Aorta (tissue), 5 donors: ENCODE measurements around the gene CLEC20A. TPM values are rescaled to one million over a fixed set of nuclear protein-coding genes. Genes with fewer than 3 reads are reported as not detected.

Experiments
- ATAC-seq: fragments of 200-7000 bp; cut with Tn5 transposase; one replicate; pipeline ENCODE4 v1.9.1; 2022; ENCODE audit warnings: moderate library complexity; ENCODE audit not compliant: low FRiP score
- DNase-seq, 2 donors: peaks; one replicate each; pipeline ENCODE4 v3.0.0-alpha.2; 2020
- H3K27ac ChIP-seq, 2 donors: one replicate each; pipeline ENCODE4 v1.5.1; 2013; ENCODE audit warnings: low read length in 2 of 2, mild to moderate bottlenecking in 2 of 2, moderate library complexity in 2 of 2, control low read depth in 1 of 2, inconsistent platforms in 1 of 2, low read depth in 1 of 2
- H3K27me3 ChIP-seq, 2 donors: one replicate each; pipeline ENCODE4 v1.6.1; 2013; ENCODE audit warnings: control low read depth in 1 of 2, low read length in 1 of 2, mild to moderate bottlenecking in 1 of 2, moderate library complexity in 1 of 2; ENCODE audit not compliant: insufficient read depth in 2 of 2, control insufficient read depth in 1 of 2
- H3K36me3 ChIP-seq, 2 donors: one replicate each; pipeline ENCODE4 v1.6.1; 2013; ENCODE audit warnings: control low read depth in 1 of 2, low read length in 1 of 2, mild to moderate bottlenecking in 1 of 2; ENCODE audit not compliant: insufficient read depth in 2 of 2, control insufficient read depth in 1 of 2
- H3K4me1 ChIP-seq, 2 donors: one replicate each; pipeline ENCODE4 v1.6.1; 2013; ENCODE audit warnings: low read length in 2 of 2, control low read depth in 1 of 2, mild to moderate bottlenecking in 1 of 2, moderate library complexity in 1 of 2; ENCODE audit not compliant: insufficient read depth in 2 of 2, control insufficient read depth in 1 of 2
- H3K4me3 ChIP-seq, 2 donors: one replicate each; pipeline ENCODE4 v1.5.1; 2013; ENCODE audit warnings: low read length in 2 of 2, control low read depth in 1 of 2, mild to moderate bottlenecking in 1 of 2
- H3K9me3 ChIP-seq: one replicate; pipeline ENCODE4 v1.6.1; 2013; ENCODE audit warnings: mild to moderate bottlenecking, low read length; ENCODE audit not compliant: control insufficient read depth
- WGBS, 2 donors: extraction: QIAGEN DNeasy Blood & Tissue Kit; methylation state at CpG; one replicate each; pipeline ENCODE4 v1.1.7; 2013; 5-methylcytosine and 5-hydroxymethylcytosine counted together
- intact Hi-C, 2 donors: fragments of 100-400 bp; cut with DNase I; formaldehyde crosslinking; loops; one replicate each; pipeline versions ENCODE4 v1.14.2 to v1.15.0; 2022
- polyA plus RNA-seq, 2 donors: library from polyadenylated mRNA; stranded (reverse); fragments of 200-250 nt; gene quantifications; one replicate each; pipeline ENCODE4 v1.2.3, GENCODE V29; 2013
- total RNA-seq, 2 donors: library from RNA; stranded (reverse); fragmentation: NEBNext Ultra II Directional; extraction: Animal tissue kit (Norgen Biotek cat#: 25700); gene quantifications; one replicate each; pipeline ENCODE4 v1.2.1, GENCODE V29; 2021
- donor health status: healthy with polysubstance abuse.
- donor health status: Bipolar disorder and iron deficiency.
- donor health status: DM: no; HTN: no; CAD: no.
- donor health status: DM: no; HTN: no; CAD: no.
- donor health status: DM: yes; HTN: yes; CAD: no.

The CLEC20A gene
- total and polyA plus RNA-seq, 4 donors, result not detected

- Histone ChIP-seq H3K4me3 (no peak overlapping the region), H3K9me3 (no peaks in the 10 kb centered on the region), H3K27me3 (no peaks in the 10 kb centered on the region), H3K4me1 (no peaks in the 10 kb centered on the region), H3K27ac (no peak overlapping the region), H3K36me3 (peaks cover 3 to 4% of the 10 kb centered on the region in 2 donors)
- intact Hi-C loops, result no loop called here
- DNase-seq (no peak), ATAC-seq (no peak)
- 50 to 57% methylated on average over 2 of the region's 2 CpGs for WGBS, 2 donors
These were observed 58.3 kb downstream of the CLEC20A start for GRCh38 chr1:178438432-178438831.

GRCh38 chr1:178436899-178437298 is 59.9 kb downstream of the CLEC20A start:
- ATAC-seq, result no peak
- 90 to 92% methylated on average over 2 of the region's 2 CpGs for WGBS, 2 donors
- no peaks in the 10 kb centered on the region for H3K9me3 ChIP-seq
- no peak overlapping the region for H3K27ac ChIP-seq
- H3K36me3 ChIP-seq, result peaks cover 0 to 2% of the 10 kb centered on the region in 2 donors
- no peaks in the 10 kb centered on the region for H3K27me3 ChIP-seq
- intact Hi-C loops, result no loop called here
- DNase-seq, result no peak
- H3K4me3 ChIP-seq, result no peak overlapping the region
- no peaks in the 10 kb centered on the region for H3K4me1 ChIP-seq

DNA sequence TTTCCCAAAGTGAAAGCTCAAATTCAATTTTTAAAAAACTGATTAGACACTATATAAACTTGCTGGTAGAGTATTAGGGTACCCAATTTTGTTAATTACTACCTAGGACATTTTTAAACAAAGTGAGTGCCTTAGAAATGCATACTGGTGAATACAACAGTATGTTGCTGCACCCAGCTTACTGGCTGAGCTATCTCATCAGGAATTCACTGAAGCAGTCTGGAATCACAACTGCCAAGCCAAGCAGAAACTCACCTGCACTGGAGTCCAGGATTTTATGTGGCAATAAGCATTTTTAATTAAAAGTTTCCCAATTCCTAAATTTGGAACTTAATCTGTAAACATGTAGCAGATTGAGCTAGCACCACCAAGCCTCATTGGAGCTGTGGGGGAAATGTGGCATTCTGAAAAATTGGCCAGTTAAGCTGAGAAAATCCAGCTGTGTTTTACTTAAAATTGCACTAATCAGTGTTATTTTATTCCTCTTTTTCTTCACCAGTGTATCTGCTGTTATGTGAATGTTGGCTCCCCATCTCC is 61.8 kb downstream of the CLEC20A start:
- H3K4me1 ChIP-seq, result no peaks in the 10 kb centered on the region
- H3K9me3 ChIP-seq, result no peaks in the 10 kb centered on the region
- DNase-seq, result no peak
- H3K27ac ChIP-seq, result no peak overlapping the region
- intact Hi-C loops, result no loop called here
- H3K27me3 ChIP-seq, result no peaks in the 10 kb centered on the region
- H3K4me3 ChIP-seq, result no peak overlapping the region
- no peak for ATAC-seq
- no peaks in the 10 kb centered on the region for H3K36me3 ChIP-seq

- Histone ChIP-seq H3K4me3 (no peak overlapping the region), H3K9me3 (no peaks in the 10 kb centered on the region), H3K36me3 (no peaks in the 10 kb centered on the region), H3K27me3 (no peaks in the 10 kb centered on the region), H3K27ac (no peak overlapping the region), H3K4me1 (no peaks in the 10 kb centered on the region)
- intact Hi-C loops, result no loop called here
- 78% methylated on average over 1 of the region's 1 CpG for WGBS, 2 donors
- ATAC-seq (no peak), DNase-seq (no peak)
These were observed 62.4 kb downstream of the CLEC20A start for GRCh38 chr1:178434360-178434759.

Other genes starting within 250 kb of the CLEC20A start
- not detected for gene TEX35, start 16.1 kb upstream of the CLEC20A start, total RNA-seq
- gene TEX35, start 16.1 kb upstream of the CLEC20A start, polyA plus RNA-seq, result not detected
- gene RALGPS2, start 228.3 kb upstream of the CLEC20A start, total RNA-seq, result 10 to 100 TPM in 1 of 2 donors, 1 to 10 TPM in 1; 3.5 to 14.1 TPM
- 1 to 10 TPM in 1 of 2 donors, under 1 TPM in 1; 0.18 to 6.1 TPM for gene RALGPS2, start 228.3 kb upstream of the CLEC20A start, polyA plus RNA-seq